ENCODE results near the gene AP1M1.

AP1M1 gene

DNA sequence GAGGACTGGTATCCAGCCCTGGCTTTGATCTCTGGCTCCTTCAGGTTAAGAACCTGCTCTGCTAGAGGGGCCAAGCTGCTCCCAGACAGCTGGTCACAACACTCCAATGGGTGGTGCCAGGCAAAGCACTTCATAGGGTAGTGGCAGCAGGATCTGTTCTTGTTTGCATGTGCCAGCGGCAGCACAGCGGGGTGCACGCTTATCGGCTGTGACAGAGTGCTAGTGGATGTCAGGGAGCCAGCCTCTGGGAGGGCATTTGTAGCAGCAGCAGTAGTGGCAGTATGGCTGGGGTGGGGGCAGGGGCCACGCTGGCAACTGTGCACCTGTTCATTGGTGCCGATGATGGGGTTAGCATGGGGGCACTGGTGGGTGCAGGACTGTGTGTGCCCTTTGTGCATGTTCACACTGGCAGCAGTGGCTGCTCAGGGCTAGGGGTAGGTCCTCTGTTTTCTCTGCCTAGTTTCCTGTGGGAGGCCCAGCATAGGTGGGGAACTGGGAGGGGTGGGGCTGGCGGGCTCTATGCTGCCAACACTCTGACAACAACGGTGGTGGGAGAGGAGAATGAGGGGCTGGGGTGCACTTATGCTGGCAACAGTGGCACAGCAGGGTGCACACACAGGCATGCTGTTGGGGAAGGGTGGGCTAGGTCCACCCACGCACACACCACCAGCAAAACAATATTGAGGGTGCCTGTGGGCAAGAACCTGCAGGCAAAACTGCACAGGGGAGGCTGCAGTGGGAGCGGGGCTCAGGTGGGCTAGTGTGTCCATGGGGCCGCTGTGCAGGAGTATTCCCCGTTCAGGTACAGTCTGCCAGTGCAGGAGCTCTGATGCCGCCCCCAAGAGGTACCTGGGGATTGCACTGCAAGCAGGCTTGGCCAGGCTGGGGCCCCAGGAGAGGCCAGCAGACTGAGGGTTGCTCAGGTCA is 19.3 kb downstream of the AP1M1 start:
- no peak for DNase-seq
- TF ChIP-seq CTCF (IDR thresholded peaks at IDR 0.05; ENCODE audit: low read depth, low read length, missing control alignments), result no peak
- no peak overlapping the region for H3K4me3 ChIP-seq (ENCODE audit: low read depth, low read length)
- in situ Hi-C loops (cut with HindIII; ENCODE audit: low pct_ligation_motif_present, low sequenced_read_pairs), result no loop called here
- H3K36me3 ChIP-seq (replicated peaks), result peaks cover 46% of the 10 kb centered on the region
- H3K27ac ChIP-seq, result no peak overlapping the region
- H3K27me3 ChIP-seq (replicated peaks), result no peaks in the 10 kb centered on the region

DNA sequence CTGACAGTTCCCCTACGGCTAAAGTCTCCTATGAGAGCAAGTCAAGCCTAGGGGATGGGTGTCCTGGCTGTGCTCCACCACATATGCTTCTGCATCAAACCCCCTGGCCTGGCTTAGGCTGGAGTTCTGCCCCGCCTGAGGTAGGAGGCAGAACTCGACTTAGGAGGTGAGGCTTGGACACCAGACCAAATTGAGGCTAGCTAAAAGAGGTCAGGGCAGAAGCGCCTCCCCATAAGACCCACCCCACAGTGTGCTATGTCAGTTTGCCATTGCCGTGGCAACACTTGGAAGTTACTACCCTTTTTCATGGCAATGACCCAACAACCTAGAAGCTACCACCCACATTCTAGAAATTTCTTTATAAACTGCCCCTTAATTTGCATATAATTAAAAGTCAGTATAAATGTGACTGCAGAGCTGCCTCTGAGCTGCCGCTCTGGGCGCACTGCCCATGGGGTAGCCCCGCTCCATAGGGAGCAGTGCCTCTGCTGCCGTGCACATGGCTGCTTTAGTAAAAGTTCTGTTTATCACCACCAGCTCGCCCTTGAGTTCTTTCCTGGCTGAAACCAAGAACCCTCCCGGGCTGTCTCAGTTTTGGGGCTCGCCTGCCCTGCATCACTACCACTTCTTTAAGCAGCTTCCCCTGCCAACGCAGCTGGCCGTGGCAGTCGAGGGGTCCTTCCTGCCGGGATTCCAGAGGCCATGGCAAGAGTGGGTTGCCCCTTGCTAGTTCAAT is 20.2 kb downstream of the AP1M1 start:
- in situ Hi-C loops (cut with HindIII; ENCODE audit: low pct_ligation_motif_present, low sequenced_read_pairs), result no loop called here
- Histone ChIP-seq H3K27ac (no peak overlapping the region), H3K4me3 (ENCODE audit: low read depth, low read length) (no peak overlapping the region), H3K36me3 (replicated peaks) (peaks cover 45% of the 10 kb centered on the region), H3K27me3 (replicated peaks) (no peaks in the 10 kb centered on the region)
- DNase-seq, result no peak
- no peak for TF ChIP-seq CTCF (IDR thresholded peaks at IDR 0.05; ENCODE audit: low read depth, low read length, missing control alignments)

GRCh38 chr19:16218851-16219250 is 21.1 kb downstream of the AP1M1 start:
- in situ Hi-C loops (cut with HindIII; ENCODE audit: low pct_ligation_motif_present, low sequenced_read_pairs), result no loop called here
- H3K4me3 ChIP-seq (ENCODE audit: low read depth, low read length), result no peak overlapping the region
- H3K36me3 ChIP-seq (replicated peaks), result peaks cover 48% of the 10 kb centered on the region
- no peak for TF ChIP-seq CTCF (IDR thresholded peaks at IDR 0.05; ENCODE audit: low read depth, low read length, missing control alignments)
- H3K27ac ChIP-seq, result no peak overlapping the region
- DNase-seq, result no peak
- H3K27me3 ChIP-seq (replicated peaks), result no peaks in the 10 kb centered on the region

GRCh38 chr19:16222806-16223205 is 25.1 kb downstream of the AP1M1 start:
- Histone ChIP-seq H3K27me3 (replicated peaks) (no peaks in the 10 kb centered on the region), H3K36me3 (replicated peaks) (peaks cover 63% of the 10 kb centered on the region), H3K4me3 (ENCODE audit: low read depth, low read length) (no peak overlapping the region), H3K27ac (no peak overlapping the region)
- in situ Hi-C loops (cut with HindIII; ENCODE audit: low pct_ligation_motif_present, low sequenced_read_pairs), result no loop called here
- DNase-seq, result no peak
- TF ChIP-seq CTCF (IDR thresholded peaks at IDR 0.05; ENCODE audit: low read depth, low read length, missing control alignments), result no peak

- no peak for TF ChIP-seq CTCF (IDR thresholded peaks at IDR 0.05; ENCODE audit: low read depth, low read length, missing control alignments)
- Histone ChIP-seq H3K36me3 (replicated peaks) (peaks cover 61% of the 10 kb centered on the region), H3K4me3 (ENCODE audit: low read depth, low read length) (no peak overlapping the region), H3K27me3 (replicated peaks) (no peaks in the 10 kb centered on the region), H3K27ac (no peak overlapping the region)
- DNase-seq, result no peak
- in situ Hi-C loops (cut with HindIII; ENCODE audit: low pct_ligation_motif_present, low sequenced_read_pairs), result no loop called here
These were observed 26.0 kb downstream of the AP1M1 start for GRCh38 chr19:16223746-16224145.
